GM18951 (cell line): ENCODE measurements around the gene CALN1.

Source experiments
- POLR2A ChIP-seq: IDR thresholded peaks from 4 replicates; pipeline ENCODE4 v1.6.1; 2011; ENCODE audit warnings: mild to moderate bottlenecking; ENCODE audit not compliant: insufficient read length, insufficient read depth; ENCODE audit errors: extremely low read depth
- in situ Hi-C: fragments of 300-500 bp; cut with MboI; formaldehyde crosslinking; loops from one replicate; pipeline ENCODE4 v1.12.0; 2022; ENCODE audit warnings: low sequenced_read_pairs, mixed read lengths, inconsistent platforms; ENCODE audit not compliant: unreplicated experiment

The CALN1 gene

DNA sequence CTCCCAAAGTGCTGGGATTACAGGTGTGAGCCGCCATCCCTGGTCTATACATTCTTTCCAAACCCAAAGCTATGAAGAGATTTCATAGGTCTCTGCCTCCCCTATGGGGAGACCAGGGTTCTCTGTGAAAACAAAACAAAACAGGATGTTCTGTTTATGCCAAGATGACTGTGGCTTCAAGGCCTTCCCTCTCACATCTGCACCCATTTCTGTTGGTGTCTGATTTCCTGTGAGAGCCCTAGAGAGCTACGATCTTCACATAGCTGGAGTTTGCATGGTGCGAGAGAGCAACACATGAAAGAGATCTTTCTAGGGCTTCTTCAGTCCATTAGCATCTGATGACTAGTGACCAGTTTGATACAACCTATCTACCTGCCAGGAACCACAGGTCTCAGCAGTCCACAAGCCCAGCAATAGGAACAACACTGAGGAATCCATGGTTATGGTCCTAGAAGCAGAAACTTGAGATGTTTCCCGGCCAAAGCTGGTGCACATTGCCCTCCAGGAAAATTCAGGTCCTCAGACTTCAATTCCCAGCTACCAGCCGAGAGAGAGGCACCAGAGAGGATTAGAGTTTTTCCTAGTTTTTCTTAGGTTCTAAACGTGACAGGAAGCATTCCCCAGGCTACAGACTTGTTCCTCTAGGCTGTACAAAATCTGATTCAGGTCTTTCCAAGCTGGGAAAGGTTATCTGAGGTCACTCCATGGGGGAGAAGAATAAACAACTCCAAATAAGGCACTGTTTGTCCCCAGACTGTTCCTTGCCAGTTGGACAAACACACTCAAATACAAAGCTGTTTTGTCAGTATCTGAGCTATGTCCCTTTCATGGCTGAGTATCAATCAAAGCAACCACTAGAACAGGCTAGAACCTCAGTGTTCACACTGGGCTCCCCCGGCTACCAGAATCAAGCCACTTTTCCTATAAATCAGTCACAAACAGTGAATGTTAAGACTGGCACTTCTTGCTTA lies 259.7 kb downstream of the CALN1 start:
- no peak for TF ChIP-seq POLR2A
- in situ Hi-C loops, result no loop called here

DNA sequence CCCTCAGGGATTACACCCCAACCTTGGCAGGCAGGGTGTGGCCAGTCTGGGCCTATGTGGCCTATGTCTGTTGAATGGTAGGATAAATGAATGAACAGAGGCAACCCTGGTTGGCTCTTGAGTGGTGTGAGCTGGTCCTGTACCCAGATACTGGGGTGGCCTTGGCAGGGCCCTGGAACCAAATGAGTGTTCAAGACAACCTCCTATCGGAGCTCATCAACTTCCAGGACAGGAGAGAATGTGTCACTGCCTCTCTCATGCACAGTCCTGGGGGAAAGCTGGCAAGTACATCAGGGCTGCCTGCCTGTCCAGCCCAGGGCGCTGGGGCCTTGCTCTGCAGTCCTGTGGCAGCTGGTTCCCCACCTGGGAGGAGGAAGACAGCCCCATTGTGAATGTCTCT lies 271.6 kb downstream of the CALN1 start:
- TF ChIP-seq POLR2A, result no peak
- in situ Hi-C loops, result no loop called here

DNA sequence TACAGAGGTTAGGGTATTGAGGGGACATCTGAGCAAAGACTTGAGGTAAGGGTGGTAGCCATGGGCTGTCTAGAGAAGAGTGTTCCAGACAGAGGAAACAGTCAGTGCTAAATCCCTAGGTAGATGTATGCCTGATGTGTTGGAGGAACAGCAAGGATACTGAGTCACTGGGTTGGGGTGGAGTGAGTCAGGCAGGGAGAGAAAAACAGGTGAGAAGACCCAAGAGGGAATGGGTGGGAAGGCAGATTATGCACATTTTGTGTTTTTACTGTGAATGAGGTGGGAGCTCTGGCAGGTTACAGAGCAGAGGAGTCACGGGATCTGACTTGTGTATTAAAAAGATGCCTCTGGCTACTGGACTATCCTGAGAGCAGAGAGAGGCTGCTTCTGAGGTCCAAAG lies 285.0 kb downstream of the CALN1 start:
- TF ChIP-seq POLR2A, result no peak
- in situ Hi-C loops, result no loop called here

DNA sequence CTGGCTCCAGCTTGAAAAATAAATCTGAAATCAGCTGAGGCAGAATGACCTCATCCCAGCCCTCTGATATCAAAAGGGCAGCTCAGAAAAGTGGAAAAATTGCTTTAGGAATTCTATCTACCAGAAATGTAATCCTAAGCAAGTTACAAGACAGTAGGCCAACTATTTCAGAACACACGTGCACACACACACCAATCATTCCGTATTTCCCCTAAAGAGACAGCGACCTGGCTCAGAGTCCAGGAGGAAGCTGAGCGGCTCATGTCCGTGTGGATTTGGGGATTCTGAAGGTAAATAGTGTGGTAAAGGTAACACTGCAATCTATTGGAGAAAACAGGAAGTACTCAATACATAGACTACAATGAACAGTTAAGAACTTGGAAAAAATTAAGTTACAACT lies 288.2 kb downstream of the CALN1 start:
- TF ChIP-seq POLR2A, result no peak
- in situ Hi-C loops, result no loop called here

DNA sequence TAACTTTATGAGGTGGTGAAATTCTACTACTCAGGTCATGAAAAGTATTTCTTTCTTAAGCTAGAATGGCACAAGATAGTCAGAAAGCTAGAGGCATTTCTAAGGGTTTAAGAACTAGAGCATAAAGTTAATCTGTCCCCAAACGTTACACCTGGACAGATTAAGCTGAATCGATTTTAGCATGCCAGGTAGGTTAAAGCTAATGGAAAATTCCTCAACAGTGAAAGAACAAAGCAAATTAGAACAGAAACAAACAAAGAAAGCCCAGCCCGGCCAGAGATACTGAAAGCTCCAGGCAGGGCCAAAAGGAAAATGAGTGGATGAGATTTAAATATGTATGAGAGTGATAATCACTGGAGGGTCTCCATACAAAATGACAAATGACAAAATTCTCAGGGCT lies 293.8 kb downstream of the CALN1 start:
- in situ Hi-C loops, result no loop called here
- TF ChIP-seq POLR2A, result no peak

DNA sequence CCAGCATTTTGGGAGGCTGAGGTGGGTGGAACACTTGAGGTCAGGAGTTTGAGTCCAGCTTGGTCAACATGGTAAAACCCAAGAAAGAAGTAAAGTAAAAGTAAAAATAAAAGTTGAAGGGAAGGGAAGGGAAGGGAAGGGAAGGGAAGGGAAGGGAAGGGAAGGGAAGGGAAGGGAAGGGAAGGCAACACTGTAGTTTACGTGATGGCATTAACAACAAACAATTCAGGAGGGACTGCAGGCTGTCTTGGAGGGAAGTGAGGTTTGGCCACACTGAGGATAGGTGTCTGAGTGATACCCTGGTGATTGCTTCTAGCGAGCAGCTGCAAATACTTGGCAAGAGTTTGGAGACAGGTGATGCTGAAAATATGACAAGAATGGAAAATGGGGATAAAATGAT lies 298.0 kb downstream of the CALN1 start:
- TF ChIP-seq POLR2A, result no peak
- in situ Hi-C loops, result no loop called here

DNA sequence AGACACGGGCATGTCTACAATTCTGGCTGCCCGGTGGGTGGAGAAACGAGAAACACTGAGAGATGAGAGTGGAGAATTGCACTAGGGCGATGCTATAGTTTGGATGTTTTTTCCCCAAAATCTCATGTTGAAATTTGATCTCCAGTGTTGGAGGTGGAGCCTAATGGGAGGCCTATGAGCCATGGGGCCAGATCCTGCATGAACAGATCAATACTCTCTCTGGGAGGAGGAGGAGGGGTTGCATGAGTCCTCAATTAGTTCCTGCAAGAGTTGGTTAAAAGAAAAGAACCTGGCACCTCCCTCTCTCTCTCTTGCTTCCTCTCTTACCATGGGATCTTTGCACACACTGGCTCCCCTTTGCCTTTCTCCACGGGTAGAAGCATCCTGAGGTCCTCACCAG lies 299.1 kb downstream of the CALN1 start:
- no peak for TF ChIP-seq POLR2A
- in situ Hi-C loops, result no loop called here

DNA sequence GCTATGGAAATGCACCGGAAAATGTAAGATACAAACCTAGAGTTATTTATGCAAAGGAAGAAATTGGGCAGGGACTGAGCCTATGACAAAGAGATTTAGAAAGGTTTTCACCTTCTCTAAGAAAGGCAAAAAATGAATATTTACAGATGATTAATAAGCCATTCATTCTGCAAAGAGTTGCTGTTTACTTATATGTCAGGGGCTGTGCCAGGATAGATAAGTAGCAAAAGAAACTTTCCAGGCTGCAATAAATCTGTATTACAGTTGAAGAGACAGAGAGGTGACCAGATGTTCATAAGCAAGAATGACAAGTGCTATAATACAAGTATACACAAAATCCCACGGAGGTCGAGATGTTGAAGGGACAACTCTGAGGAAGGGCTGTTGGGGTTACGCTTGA lies 299.6 kb downstream of the CALN1 start:
- in situ Hi-C loops, result no loop called here
- no peak for TF ChIP-seq POLR2A

DNA sequence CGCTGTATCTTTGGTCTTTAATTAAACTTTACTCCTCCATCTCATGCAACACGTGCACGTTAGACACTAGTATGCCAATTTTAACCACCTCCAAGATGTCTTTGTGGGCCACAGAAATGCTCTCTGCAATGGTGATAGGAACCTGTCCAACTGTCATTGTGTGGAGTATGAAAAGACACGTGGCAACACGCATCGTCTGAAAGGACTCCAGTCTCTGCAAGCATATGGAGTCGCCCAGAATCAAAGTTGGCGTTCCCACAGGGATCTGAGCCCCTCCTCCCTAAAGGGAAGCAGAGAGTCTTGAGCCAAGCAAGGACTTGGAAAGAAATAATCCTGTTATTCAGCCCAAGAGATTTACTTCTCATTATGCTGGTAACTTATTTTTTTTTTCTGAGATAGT lies 301.1 kb downstream of the CALN1 start:
- in situ Hi-C loops, result no loop called here
- TF ChIP-seq POLR2A, result no peak

DNA sequence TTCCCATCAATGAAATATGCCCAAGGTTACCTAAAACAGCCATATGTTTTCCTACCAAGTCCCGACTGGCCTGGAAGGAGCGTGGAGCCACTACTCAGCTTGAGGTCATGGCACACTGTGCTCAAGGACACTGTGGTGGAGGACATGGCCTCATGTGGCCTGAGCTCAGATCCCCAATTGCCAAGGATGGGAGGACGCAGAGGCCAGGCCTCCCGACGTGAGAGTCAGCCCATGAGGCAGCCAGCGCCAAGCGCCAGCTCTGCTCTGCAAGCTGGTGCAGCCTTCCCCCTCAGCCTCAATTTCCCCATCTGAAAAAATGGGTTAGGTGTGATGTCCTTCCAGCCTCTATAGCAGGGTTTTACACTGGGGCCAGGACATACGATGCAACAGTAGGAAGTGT lies 302.6 kb downstream of the CALN1 start:
- TF ChIP-seq POLR2A, result no peak
- in situ Hi-C loops, result no loop called here

DNA sequence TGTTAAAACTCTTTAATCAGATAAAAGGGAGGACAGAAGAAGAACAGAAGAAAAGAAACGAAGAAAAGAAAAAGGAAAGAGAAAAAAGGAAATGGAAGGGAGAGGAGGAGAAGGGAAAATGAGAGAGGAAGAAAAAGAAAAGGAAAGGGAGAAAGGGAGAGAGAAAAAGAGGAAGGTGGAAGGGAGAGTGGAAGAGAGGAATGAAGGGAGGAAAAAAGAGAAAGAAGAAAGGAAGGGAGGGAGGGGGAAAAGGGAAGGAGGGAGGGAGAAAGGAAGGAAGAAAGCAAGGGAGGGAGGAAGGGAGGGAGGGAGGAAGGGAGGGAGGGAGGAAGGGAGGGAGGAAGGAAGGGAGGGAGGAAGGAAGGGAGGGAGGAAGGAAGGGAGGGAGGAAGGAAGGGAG lies 305.7 kb downstream of the CALN1 start:
- in situ Hi-C loops, result no loop called here
- no peak for TF ChIP-seq POLR2A

DNA sequence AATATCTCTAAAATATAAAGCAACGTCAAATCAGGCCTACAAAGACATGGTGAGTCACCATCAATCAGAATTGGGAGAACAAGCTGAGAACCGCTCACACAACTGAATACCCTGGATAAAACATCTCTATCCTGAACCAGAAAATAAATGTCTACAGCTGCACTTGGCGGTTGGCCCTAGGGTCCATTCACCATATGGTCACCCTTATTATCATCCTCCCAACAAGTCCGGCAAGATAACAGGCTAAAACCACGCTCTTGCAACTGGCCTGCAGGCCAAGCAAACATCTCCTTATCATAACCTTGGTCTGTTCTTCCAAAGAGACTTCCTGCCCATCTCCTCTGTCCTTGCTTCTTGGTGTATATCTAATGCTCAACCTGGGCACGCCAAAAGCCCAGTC lies 310.7 kb downstream of the CALN1 start:
- in situ Hi-C loops, result no loop called here
- TF ChIP-seq POLR2A, result no peak

DNA sequence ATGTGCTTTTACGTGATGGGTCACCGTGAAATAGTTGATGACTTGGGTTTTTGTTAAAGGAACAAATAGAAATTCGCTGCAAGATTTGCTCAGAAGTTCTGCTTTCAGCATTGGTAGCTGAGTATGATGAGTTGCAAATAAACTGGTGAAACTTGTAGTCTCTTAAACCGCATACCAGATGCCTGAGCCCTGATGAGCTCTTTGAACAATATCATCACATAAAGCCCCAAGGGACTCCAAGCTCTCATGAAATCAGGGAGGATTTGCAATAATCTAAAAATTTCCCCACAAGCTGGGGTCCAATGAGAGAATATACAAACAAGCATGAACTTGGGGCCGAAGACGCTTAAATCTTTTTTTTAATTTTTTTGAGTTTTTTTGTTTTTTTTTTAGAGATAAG lies 312.4 kb downstream of the CALN1 start:
- no peak for TF ChIP-seq POLR2A
- in situ Hi-C loops, result no loop called here

DNA sequence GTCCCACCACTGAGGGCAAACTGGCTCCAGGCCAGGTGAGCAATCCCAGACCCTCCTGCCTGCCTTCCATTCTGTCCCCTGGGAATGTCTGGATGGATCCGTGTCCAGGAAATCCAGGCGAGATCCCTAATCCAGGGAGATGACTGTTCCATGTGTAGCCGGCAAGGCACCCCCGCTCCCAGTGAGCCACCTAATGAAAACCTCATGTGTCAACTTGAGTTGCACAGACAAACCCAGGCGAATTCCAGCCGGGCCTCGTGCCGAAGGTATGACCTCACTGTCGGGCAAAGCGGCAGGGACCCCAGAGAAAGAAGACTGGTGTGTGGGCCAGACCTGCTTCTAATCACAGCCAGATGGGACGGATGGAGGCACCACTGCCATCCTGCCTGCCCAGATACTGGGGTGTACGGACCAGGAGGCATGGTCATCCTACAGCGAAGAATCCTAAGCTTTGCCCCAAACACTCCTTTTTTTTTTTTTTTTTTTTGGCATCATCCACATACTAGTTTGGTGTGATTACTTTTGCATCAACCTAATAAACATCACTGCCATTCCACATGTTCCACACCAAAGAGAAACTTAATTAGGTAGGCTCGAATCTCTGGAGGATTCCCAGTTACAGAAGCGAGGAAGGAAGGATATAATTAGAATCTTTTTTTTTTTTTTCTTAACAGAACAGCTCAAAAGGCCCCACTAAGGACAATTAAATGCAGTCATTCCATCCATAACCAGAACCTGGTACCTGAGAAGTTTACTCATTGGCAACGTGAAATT lies 313.1 kb downstream of the CALN1 start:
- no peak for TF ChIP-seq POLR2A
- in situ Hi-C loops, result no loop called here
